ENCODE data around the gene ADGRB2. TPM values are rescaled to one million over a fixed set of nuclear protein-coding genes. Genes with fewer than 3 reads are reported as not detected.

The ADGRB2 gene

Small RNA genes lying within 50 kb of the gene (small RNA-seq; reads per million reads assigned to genes)
- not detected for gene MIR4254 (ENCODE audit: insufficient read depth)

Measured in mesendoderm (in vitro differentiated cells).